Left ventricle myocardium inferior (tissue), 1 donor: Measurements from ENCODE around the gene TECR. TPM values are rescaled to one million over a fixed set of nuclear protein-coding genes. Genes with fewer than 3 reads are reported as not detected.
"Not testable (repeated sequence)": the region's sequence is repeated elsewhere in the genome, so short reads cannot be mapped to it uniquely, and the experiment has no call there.

Source experiments
- DNase-seq: peaks from one replicate; pipeline ENCODE4 v3.0.0-alpha.2; 2020
- H3K27ac ChIP-seq: fragments of 200-600 bp; replicated peaks from 2 replicates; pipeline ENCODE4 v1.8.0; 2021
- H3K27me3 ChIP-seq: fragments of 200-600 bp; 2 replicates; pipeline ENCODE4 v1.8.0; 2021; ENCODE audit warnings: low read depth
- H3K36me3 ChIP-seq: fragments of 200-600 bp; 2 replicates; pipeline ENCODE4 v1.8.0; 2021
- H3K4me1 ChIP-seq: fragments of 200-600 bp; 2 replicates; pipeline ENCODE4 v1.8.0; 2021
- H3K4me3 ChIP-seq: fragments of 200-600 bp; 2 replicates; pipeline ENCODE4 v1.8.0; 2021; ENCODE audit warnings: mild to moderate bottlenecking, moderate library complexity
- H3K9me3 ChIP-seq: fragments of 200-600 bp; replicated peaks from 2 replicates; pipeline ENCODE4 v1.8.0; 2021
- intact Hi-C: fragments of 100-400 bp; cut with micrococcal nuclease; formaldehyde crosslinking; loops from one replicate; pipeline ENCODE4 v1.11.0; 2022
- microRNA-seq: library from miRNA; unstranded; fragments of <30 nt; microRNA quantifications from one replicate; pipeline ENCODE4 v1.2.0, GENCODE V29; 2020
- total RNA-seq: library from RNA; stranded (reverse); fragmentation: NEBNext Ultra II Directional; extraction: Animal tissue kit (Norgen Biotek cat#: 25700); gene quantifications from one replicate; pipeline ENCODE4 v1.2.1, GENCODE V29; 2021
- TF ChIP-seq, protein P1 (sequence below): fragments of 200-600 bp; IDR thresholded peaks from 2 replicates; pipeline ENCODE4 v1.8.0; 2021; ENCODE audit warnings: antibody characterized with exemption, mild to moderate bottlenecking, borderline replicate concordance
- donor health status: DM: no; HTN: yes; CAD: no; lungs with severe emphysema.

TECR gene
- total RNA-seq, 1 donor from 2014 or later = 69.3 TPM

GRCh38 chr19:14606627-14607026 is 77.2 kb downstream of the TECR start:
- H3K4me1 ChIP-seq = no peaks in the 10 kb centered on the region
- no peaks in the 10 kb centered on the region for H3K36me3 ChIP-seq
- H3K27me3 ChIP-seq = peaks cover 15% of the 10 kb centered on the region
- H3K4me3 ChIP-seq = no peak overlapping the region
- peaks cover 7% of the 10 kb centered on the region for H3K9me3 ChIP-seq
- no peak for DNase-seq
- TF ChIP-seq, protein P1, sequence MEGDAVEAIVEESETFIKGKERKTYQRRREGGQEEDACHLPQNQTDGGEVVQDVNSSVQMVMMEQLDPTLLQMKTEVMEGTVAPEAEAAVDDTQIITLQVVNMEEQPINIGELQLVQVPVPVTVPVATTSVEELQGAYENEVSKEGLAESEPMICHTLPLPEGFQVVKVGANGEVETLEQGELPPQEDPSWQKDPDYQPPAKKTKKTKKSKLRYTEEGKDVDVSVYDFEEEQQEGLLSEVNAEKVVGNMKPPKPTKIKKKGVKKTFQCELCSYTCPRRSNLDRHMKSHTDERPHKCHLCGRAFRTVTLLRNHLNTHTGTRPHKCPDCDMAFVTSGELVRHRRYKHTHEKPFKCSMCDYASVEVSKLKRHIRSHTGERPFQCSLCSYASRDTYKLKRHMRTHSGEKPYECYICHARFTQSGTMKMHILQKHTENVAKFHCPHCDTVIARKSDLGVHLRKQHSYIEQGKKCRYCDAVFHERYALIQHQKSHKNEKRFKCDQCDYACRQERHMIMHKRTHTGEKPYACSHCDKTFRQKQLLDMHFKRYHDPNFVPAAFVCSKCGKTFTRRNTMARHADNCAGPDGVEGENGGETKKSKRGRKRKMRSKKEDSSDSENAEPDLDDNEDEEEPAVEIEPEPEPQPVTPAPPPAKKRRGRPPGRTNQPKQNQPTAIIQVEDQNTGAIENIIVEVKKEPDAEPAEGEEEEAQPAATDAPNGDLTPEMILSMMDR = no peak
- H3K27ac ChIP-seq = no peak overlapping the region
- intact Hi-C loops = no loop called here

DNA sequence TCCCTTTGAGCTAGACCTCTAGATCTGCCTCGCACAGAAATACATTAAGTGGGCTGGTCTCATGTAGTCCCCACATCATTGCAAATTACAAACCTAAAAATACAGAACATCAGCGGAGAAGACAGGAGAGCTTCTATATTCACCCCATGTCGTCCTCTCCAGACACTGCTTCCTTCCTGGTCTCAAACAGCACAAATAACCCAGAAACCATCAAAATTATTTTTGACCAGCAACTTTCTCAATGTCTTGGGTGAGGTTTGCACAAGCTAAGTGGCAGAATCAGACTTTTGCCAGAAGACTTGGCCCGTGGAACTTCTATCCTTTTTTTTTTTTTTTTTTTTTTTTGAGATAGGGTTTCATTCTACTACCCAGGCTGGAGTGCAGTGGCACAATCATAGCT is 81.7 kb downstream of the TECR start:
- intact Hi-C loops = no loop called here

DNA sequence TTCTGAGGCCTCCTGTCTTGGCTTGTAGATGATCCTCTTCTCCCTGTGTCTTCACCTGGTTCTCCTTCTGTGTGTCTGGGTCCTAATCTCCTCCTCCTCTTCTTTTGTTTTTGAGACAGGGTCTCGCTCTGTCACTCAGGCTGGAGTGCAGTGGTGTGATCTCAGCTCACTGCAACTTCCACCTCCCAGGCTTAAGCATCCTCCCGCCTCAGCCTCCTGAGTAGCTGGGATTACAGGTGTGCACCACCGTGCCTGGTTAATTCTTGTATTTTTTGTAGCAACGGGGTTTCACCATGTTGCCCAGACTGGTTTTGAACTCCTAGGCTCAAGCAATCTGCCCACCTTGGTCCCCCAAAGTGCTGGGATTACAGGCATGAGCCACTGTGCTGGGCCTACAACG is 82.8 kb downstream of the TECR start:
- H3K4me1 ChIP-seq, intact Hi-C loops, H3K4me3 ChIP-seq, DNase-seq, H3K9me3 ChIP-seq, H3K27ac ChIP-seq, H3K36me3 ChIP-seq: not testable (repeated sequence)
- H3K27me3 ChIP-seq = peaks cover 10% of the 10 kb centered on the region

More for the DNA sequence above, 81.7 kb downstream of the TECR start:
- Histone ChIP-seq H3K36me3 (no peaks in the 10 kb centered on the region), H3K4me3 (no peak overlapping the region), H3K27me3 (peaks cover 8% of the 10 kb centered on the region), H3K9me3 (no peaks in the 10 kb centered on the region), H3K4me1 (no peaks in the 10 kb centered on the region), H3K27ac (no peak overlapping the region)
- TF ChIP-seq, protein P1 = no peak
- no peak for DNase-seq

GRCh38 chr19:14612657-14613056 is 83.3 kb downstream of the TECR start:
- Histone ChIP-seq H3K4me1 (no peaks in the 10 kb centered on the region), H3K27ac (no peak overlapping the region), H3K27me3 (peaks cover 10% of the 10 kb centered on the region), H3K9me3 (no peaks in the 10 kb centered on the region), H3K36me3 (no peaks in the 10 kb centered on the region), H3K4me3 (no peak overlapping the region)
- DNase-seq = no peak
- intact Hi-C loops = no loop called here
- TF ChIP-seq, protein P1 = no peak

GRCh38 chr19:14613399-14614098 is 84.2 kb downstream of the TECR start:
- DNase-seq, H3K36me3 ChIP-seq, H3K4me1 ChIP-seq, H3K4me3 ChIP-seq, H3K27ac ChIP-seq, H3K9me3 ChIP-seq, intact Hi-C loops: not testable (repeated sequence)
- peaks cover 10% of the 10 kb centered on the region for H3K27me3 ChIP-seq

DNA sequence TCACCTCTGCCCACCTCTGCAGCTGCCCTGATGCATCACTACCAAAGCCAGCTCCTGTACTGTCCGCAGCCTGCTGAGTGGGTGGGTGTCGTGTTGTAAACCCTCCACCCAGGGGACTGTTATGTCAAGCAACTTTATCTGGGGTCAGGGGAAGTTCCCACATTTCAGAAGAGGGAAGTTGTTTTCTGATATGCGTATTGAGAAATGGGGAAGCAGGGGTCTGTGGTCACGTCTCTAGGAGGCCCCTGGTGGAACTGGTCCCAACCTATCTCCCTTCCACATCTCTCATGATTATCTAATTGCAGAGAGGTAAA is 84.7 kb downstream of the TECR start:
- TF ChIP-seq, protein P1 = no peak
- no peak overlapping the region for H3K27ac ChIP-seq
- no peak overlapping the region for H3K4me3 ChIP-seq
- peaks cover 10% of the 10 kb centered on the region for H3K27me3 ChIP-seq
- no peak for DNase-seq
- intact Hi-C loops = no loop called here
- H3K9me3 ChIP-seq = peaks cover 10% of the 10 kb centered on the region
- H3K36me3 ChIP-seq = no peaks in the 10 kb centered on the region
- no peaks in the 10 kb centered on the region for H3K4me1 ChIP-seq

Small RNA genes lying within 50 kb of the gene (microRNA-seq; reads per million reads assigned to microRNA genes)
- not detected for gene MIR639

Other genes with a start within 250 kb of the TECR start
- gene ADGRE5, start 148.2 kb upstream of the TECR start, total RNA-seq = 32.7 TPM
- gene DDX39A, start 110.3 kb upstream of the TECR start, total RNA-seq = 33.4 TPM
- 129 TPM for gene PKN1, start 96.3 kb upstream of the TECR start, total RNA-seq
- not detected for gene PTGER1, start 54.2 kb upstream of the TECR start, total RNA-seq
- gene GIPC1, start 33.5 kb upstream of the TECR start, total RNA-seq = 45.5 TPM
- gene DNAJB1, start 11.2 kb upstream of the TECR start, total RNA-seq = 48.7 TPM
- 501 TPM for gene NDUFB7, start 42.5 kb downstream of the TECR start, total RNA-seq
- gene CLEC17A, start 53.5 kb downstream of the TECR start, total RNA-seq = not detected
- gene ADGRE3, start 145.2 kb downstream of the TECR start, total RNA-seq = not detected
- gene ZNF333, start 160.5 kb downstream of the TECR start, total RNA-seq = 6.5 TPM
- gene ADGRE2, start 249.0 kb downstream of the TECR start, total RNA-seq = 0.63 TPM